ENCODE data around the gene ITFG2. TPM values are rescaled to one million over a fixed set of nuclear protein-coding genes. Genes with fewer than 3 reads are reported as not detected.

ITFG2 gene
- total and polyA plus RNA-seq, 10 of the 15 experiments (the other 5 are each of a cell fraction or from before 2014, with no cell fraction given) = 21.2 to 39.5 (median 25.9) TPM

DNA sequence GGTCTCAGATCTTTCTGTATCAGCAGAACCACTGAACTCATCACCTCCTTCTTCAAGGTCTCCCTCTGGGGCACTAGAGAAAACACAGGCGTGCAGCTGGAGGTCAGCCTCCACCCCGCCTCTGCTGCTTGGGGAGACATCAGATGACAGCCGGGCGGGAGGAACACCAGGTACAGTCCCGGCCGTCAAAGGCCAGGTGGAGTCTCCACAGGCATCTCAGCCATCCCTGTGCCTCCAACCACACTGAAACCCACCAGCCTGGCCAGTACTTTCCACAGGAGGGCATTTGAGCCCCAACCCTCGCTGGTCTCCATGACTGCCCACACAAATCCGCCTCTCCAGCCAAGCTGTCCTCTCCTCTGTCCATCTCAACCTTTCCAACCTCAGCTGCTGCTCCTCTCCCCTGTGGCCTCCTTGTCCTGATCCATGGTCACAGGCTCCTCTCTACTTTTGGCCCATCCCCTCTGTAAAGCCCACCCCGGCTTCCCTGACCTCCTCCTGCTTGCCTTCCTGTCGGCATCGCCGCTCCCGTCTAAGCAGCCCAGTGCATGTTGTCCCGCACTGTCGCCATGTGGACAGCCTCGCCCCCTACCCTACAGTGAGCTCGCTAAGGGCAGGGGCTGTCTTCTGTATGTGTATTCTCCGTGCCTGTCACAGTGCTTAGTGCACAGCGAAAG is 39.1 kb upstream of the ITFG2 start:
- H3K9me3 ChIP-seq (replicated peaks; ENCODE audit: control insufficient read depth, insufficient read depth, low read length) = no peaks in the 10 kb centered on the region
- ChIA-PET POLR2A (no interaction called here), SMC1A (ENCODE audit: uncharacterized antibody, unreplicated experiment) (no interaction called here), RAD21 (ENCODE audit: unreplicated experiment) (no interaction called here), CTCF (no interaction called here)
- no peaks in the 10 kb centered on the region for H3K79me2 ChIP-seq (ENCODE audit: control insufficient read depth, insufficient read depth, low read length)
- ATAC-seq (no peak), FAIRE-seq (no peak), DNase-seq (ENCODE audit: low read depth, low spot score) (no peak)
- WGBS (ENCODE audit: insufficient coverage, insufficient replicate concordance, low lambda C conversion rate, missing lambda C conversion rate) = 45% methylated on average over 19 of the region's 19 CpGs
- no peak overlapping the region for H3K4me3 ChIP-seq
- H3K36me3 ChIP-seq (ENCODE audit: control insufficient read depth in 2 of 2, insufficient read depth in 2 of 2, low read length in 1 of 2) = no peaks in the 10 kb centered on the region
- no peak overlapping the region for H3K4me2 ChIP-seq (ENCODE audit: control insufficient read depth, insufficient read depth)
- no peak overlapping the region for H3K27ac ChIP-seq (ENCODE audit: control insufficient read depth, insufficient read depth)
- intact Hi-C loops (cut with micrococcal nuclease; ENCODE audit: unreplicated experiment) (no loop called here), in situ Hi-C loops (cut with MboI) (no loop called here)
- no peak overlapping the region for H3K9ac ChIP-seq (ENCODE audit: control insufficient read depth, insufficient read depth, low read length)
- no peaks in the 10 kb centered on the region for H3K4me1 ChIP-seq (ENCODE audit: control insufficient read depth, insufficient read depth, low read length)
- BruUV-seq (replicated peaks) = no TSS peak
- TF ChIP-seq ZNF207 (IDR thresholded peaks at IDR 0.05; ENCODE audit: borderline replicate concordance) (no peak), CREM (IDR thresholded peaks at IDR 0.05; ENCODE audit: low read depth) (no peak), RUNX3 (IDR thresholded peaks at IDR 0.05; ENCODE audit: low read length) (no peak), ZNF274 (IDR thresholded peaks at IDR 0.05; ENCODE audit: insufficient read depth, insufficient read length) (no peak), TARDBP (IDR thresholded peaks at IDR 0.05; ENCODE audit: borderline replicate concordance) (no peak), RCOR1 (conservative IDR thresholded peaks at IDR 0.05; ENCODE audit: low read depth, low read length) (no peak), POLR2A (IDR thresholded peaks at IDR 0.05; ENCODE audit: low read depth, low read length) (no peak), HDAC6 (IDR thresholded peaks at IDR 0.05; ENCODE audit: unreplicated experiment) (no peak), NFIC (IDR thresholded peaks at IDR 0.05; ENCODE audit: low read depth, low read length) (no peak), NR2C1 (IDR thresholded peaks at IDR 0.05) (no peak)
- TF ChIP-seq, protein P1, sequence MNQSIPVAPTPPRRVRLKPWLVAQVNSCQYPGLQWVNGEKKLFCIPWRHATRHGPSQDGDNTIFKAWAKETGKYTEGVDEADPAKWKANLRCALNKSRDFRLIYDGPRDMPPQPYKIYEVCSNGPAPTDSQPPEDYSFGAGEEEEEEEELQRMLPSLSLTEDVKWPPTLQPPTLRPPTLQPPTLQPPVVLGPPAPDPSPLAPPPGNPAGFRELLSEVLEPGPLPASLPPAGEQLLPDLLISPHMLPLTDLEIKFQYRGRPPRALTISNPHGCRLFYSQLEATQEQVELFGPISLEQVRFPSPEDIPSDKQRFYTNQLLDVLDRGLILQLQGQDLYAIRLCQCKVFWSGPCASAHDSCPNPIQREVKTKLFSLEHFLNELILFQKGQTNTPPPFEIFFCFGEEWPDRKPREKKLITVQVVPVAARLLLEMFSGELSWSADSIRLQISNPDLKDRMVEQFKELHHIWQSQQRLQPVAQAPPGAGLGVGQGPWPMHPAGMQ (IDR thresholded peaks at IDR 0.05; ENCODE audit: borderline replicate concordance) = no peak
- TF ChIP-seq, protein P2, sequence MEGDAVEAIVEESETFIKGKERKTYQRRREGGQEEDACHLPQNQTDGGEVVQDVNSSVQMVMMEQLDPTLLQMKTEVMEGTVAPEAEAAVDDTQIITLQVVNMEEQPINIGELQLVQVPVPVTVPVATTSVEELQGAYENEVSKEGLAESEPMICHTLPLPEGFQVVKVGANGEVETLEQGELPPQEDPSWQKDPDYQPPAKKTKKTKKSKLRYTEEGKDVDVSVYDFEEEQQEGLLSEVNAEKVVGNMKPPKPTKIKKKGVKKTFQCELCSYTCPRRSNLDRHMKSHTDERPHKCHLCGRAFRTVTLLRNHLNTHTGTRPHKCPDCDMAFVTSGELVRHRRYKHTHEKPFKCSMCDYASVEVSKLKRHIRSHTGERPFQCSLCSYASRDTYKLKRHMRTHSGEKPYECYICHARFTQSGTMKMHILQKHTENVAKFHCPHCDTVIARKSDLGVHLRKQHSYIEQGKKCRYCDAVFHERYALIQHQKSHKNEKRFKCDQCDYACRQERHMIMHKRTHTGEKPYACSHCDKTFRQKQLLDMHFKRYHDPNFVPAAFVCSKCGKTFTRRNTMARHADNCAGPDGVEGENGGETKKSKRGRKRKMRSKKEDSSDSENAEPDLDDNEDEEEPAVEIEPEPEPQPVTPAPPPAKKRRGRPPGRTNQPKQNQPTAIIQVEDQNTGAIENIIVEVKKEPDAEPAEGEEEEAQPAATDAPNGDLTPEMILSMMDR (IDR thresholded peaks at IDR 0.05 in 2 of 3, conservative IDR thresholded peaks at IDR 0.05 in 1 of 3; ENCODE audit: control insufficient read depth in 2 of 3, extremely low read depth in 1 of 3, insufficient read depth in 1 of 3, low read depth in 3 of 3, low read length in 3 of 3) = no peak
- TF ChIP-seq, protein P3, sequence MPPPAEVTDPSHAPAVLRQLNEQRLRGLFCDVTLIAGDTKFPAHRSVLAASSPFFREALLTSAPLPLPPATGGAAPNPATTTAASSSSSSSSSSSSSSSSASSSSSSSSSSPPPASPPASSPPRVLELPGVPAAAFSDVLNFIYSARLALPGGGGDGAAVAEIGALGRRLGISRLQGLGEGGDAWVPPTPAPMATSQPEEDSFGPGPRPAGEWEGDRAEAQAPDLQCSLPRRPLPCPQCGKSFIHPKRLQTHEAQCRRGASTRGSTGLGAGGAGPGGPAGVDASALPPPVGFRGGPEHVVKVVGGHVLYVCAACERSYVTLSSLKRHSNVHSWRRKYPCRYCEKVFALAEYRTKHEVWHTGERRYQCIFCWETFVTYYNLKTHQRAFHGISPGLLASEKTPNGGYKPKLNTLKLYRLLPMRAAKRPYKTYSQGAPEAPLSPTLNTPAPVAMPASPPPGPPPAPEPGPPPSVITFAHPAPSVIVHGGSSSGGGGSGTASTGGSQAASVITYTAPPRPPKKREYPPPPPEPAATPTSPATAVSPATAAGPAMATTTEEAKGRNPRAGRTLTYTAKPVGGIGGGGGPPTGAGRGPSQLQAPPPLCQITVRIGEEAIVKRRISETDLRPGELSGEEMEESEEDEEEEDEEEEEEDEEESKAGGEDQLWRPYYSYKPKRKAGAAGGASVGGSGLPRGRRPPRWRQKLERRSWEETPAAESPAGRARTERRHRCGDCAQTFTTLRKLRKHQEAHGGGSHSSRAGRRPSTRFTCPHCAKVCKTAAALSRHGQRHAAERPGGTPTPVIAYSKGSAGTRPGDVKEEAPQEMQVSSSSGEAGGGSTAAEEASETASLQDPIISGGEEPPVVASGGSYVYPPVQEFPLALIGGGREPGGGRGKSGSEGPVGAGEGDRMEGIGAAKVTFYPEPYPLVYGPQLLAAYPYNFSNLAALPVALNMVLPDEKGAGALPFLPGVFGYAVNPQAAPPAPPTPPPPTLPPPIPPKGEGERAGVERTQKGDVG (CRISPR knock-in tag; IDR thresholded peaks at IDR 0.05) = no peak
- peaks cover 0 to 3% of the 10 kb centered on the region in 2 experiments for H3K27me3 ChIP-seq (replicated peaks in 1 of 2; ENCODE audit: control insufficient read depth in 2 of 2, insufficient read depth in 2 of 2, low read length in 1 of 2)
- no peak overlapping the region for H2AFZ ChIP-seq (ENCODE audit: control insufficient read depth, low read depth, low read length)
- H4K20me1 ChIP-seq (ENCODE audit: control insufficient read depth, insufficient read depth) = no peaks in the 10 kb centered on the region

Measured in GM12878 (cell line).